Measurements from ENCODE around the gene COX4I2.

COX4I2 gene

DNA sequence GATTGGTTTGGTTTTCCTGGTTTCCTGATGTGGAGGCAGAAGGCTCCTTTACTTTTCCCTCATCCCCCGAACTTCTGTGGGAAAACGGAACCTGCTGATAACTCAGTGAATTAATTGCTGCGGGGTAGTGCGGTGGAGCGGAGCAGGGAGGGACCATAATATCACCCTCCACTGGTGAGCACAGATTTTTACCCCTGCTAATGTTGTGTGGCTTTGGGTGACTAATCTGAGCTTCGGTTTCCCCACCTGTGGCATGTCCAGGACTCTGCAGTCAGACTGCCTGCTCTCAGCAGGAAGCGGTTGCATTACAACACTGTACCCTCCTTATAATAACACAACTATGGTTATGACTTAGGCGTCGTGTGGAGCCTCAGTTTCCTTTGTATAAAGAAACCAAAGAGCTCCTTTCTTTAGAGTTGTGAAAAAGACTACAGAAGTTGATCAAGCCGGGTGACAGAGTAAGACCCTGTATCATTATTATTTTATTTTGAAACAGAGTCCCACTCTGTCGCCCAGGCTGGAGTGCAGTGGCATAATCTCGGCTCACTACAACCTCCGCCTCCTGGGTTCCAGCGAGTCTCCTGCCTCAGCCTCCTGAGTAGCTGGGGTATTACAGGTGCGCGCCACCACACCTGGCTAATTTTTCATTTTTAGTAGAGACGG is 34.8 kb upstream of the COX4I2 start:
- no peak for DNase-seq
- intact Hi-C loops (cut with DNase I; ENCODE audit: low total_unique reads) = no loop called here
- no peaks in the 10 kb centered on the region for H3K9me3 ChIP-seq
- H3K27me3 ChIP-seq = no peaks in the 10 kb centered on the region
- H3K4me3 ChIP-seq = no peak overlapping the region
- TF ChIP-seq, protein P1, sequence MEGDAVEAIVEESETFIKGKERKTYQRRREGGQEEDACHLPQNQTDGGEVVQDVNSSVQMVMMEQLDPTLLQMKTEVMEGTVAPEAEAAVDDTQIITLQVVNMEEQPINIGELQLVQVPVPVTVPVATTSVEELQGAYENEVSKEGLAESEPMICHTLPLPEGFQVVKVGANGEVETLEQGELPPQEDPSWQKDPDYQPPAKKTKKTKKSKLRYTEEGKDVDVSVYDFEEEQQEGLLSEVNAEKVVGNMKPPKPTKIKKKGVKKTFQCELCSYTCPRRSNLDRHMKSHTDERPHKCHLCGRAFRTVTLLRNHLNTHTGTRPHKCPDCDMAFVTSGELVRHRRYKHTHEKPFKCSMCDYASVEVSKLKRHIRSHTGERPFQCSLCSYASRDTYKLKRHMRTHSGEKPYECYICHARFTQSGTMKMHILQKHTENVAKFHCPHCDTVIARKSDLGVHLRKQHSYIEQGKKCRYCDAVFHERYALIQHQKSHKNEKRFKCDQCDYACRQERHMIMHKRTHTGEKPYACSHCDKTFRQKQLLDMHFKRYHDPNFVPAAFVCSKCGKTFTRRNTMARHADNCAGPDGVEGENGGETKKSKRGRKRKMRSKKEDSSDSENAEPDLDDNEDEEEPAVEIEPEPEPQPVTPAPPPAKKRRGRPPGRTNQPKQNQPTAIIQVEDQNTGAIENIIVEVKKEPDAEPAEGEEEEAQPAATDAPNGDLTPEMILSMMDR (IDR thresholded peaks at IDR 0.05) = no peak
- H3K36me3 ChIP-seq = peaks cover 0 to 16% (median 0%) of the 10 kb centered on the region in 3 donors
- H3K27ac ChIP-seq = peak overlapping the region; percentile 46 to 94
- H3K4me1 ChIP-seq = peaks cover 0 to 31% (median 17%) of the 10 kb centered on the region in 4 donors

GRCh38 chr20:31603822-31604566 is 33.7 kb upstream of the COX4I2 start:
- intact Hi-C loops (cut with DNase I; ENCODE audit: low total_unique reads) = loop anchor here (2.0 kb wide), 1 partner anchor 31 kb away; no protein-coding TSS in a partner anchor
- Histone ChIP-seq H3K27me3 (no peaks in the 10 kb centered on the region), H3K4me1 (peaks cover 0 to 42% (median 28%) of the 10 kb centered on the region in 4 donors), H3K9me3 (no peaks in the 10 kb centered on the region), H3K4me3 (peak overlapping the region; percentile 68 to 83), H3K27ac (peak overlapping the region; percentile 90 to 94), H3K36me3 (peaks cover 0 to 16% (median 0%) of the 10 kb centered on the region in 3 donors)
- peak; percentile 97 to 99 for DNase-seq
- TF ChIP-seq, protein P1 (IDR thresholded peaks at IDR 0.05) = no peak

DNA sequence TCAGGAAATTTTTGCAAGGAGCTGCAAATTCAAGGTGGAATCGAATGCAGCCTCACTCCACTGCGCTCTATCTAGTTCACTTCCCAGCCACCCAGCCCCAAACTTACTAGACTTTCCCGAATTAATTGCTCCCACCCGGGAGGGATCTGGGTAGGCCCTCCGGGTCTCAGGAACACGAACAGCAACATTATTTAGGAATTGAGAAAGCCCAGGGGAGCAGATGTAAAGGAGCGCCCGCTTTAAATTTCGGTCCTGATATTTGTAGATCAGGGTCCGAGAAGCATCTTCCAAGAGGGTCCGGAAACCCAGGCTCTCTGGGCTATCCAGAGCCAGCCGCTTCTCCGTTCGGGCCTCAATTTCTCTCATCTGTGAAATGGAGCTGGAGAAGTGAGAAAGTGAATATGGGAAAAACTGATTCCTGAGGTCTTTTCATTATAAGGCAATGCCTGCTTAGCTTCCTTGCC is 33.1 kb upstream of the COX4I2 start:
- DNase-seq = no peak
- Histone ChIP-seq H3K36me3 (peaks cover 0 to 16% (median 0%) of the 10 kb centered on the region in 3 donors), H3K4me3 (peak overlapping the region; percentile 68 to 83), H3K4me1 (peaks cover 0 to 46% (median 30%) of the 10 kb centered on the region in 4 donors), H3K9me3 (no peaks in the 10 kb centered on the region), H3K27me3 (no peaks in the 10 kb centered on the region), H3K27ac (peak overlapping the region; percentile 90 to 94)
- intact Hi-C loops (cut with DNase I; ENCODE audit: low total_unique reads) = loop anchor here (2.0 kb wide), 1 partner anchor 32 kb away; no protein-coding TSS in a partner anchor
- TF ChIP-seq, protein P1 (IDR thresholded peaks at IDR 0.05) = no peak

GRCh38 chr20:31605031-31605901 is 32.4 kb upstream of the COX4I2 start, which contains the start of gene ID1:
ID1 (plus strand) TSS chr20:31605289; CDS start chr20:31605388, 99 bp downstream.
- peak; percentile 96 to 98 for DNase-seq
- Histone ChIP-seq H3K27ac (peak within 1 kb of the TSS; percentile 90 to 94), H3K27me3 (no peaks in the 10 kb centered on the region), H3K36me3 (peaks cover 0 to 16% (median 0%) of the 10 kb centered on the region in 3 donors), H3K9me3 (no peaks in the 10 kb centered on the region), H3K4me1 (peaks cover 0 to 46% (median 30%) of the 10 kb centered on the region in 4 donors), H3K4me3 (peak within 1 kb of the TSS; percentile 68 to 83)
- TF ChIP-seq, protein P1 (IDR thresholded peaks at IDR 0.05) = no peak
- intact Hi-C loops (cut with DNase I; ENCODE audit: low total_unique reads) = loop anchor here (2.0 kb wide), 1 partner anchor 32 kb away; no protein-coding TSS in a partner anchor
